ENCODE results near the gene CEBPA. TPM values are rescaled to one million over a fixed set of nuclear protein-coding genes. Genes with fewer than 3 reads are reported as not detected.

The CEBPA gene
- total RNA-seq, 1 donor from 2014 or later: 0.51 TPM

DNA sequence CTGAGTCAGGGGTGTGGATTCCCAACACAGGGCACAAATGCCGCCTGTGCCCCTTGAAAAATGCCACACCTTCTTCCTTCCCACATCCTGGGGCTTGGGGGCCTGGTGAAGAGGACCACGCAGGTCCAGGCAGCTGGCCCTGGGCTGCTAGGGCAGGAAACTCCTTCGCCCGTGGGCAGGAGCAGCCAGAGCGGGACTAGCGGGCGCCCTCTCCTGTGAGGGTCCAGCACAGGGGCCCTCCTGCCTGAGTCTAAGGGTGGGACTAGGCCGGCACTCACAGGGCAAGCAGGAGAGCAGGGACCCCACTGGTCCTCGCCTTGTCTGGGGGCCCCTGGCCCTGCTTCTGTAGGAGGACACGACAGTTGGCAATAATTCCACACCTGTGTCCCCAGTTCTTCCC lies 7.5 kb upstream of the CEBPA start:
- Mint-ChIP-seq H3K27me3 (peaks cover 32% of the 10 kb centered on the region), H3K36me3 (ENCODE audit: low read depth) (no peaks in the 10 kb centered on the region), H3K4me1 (no peaks in the 10 kb centered on the region), H3K9me3 (no peaks in the 10 kb centered on the region), H3K27ac (no peak overlapping the region), H3K4me3 (no peak overlapping the region)
- intact Hi-C loops (cut with micrococcal nuclease): loop anchor here (10.0 kb wide), 1 partner anchor 95 kb away; no protein-coding TSS in a partner anchor
- POLR2A ChIA-PET: no interaction called here
- ATAC-seq (ENCODE audit: low read depth): no peak
- TF ChIP-seq, protein P1, sequence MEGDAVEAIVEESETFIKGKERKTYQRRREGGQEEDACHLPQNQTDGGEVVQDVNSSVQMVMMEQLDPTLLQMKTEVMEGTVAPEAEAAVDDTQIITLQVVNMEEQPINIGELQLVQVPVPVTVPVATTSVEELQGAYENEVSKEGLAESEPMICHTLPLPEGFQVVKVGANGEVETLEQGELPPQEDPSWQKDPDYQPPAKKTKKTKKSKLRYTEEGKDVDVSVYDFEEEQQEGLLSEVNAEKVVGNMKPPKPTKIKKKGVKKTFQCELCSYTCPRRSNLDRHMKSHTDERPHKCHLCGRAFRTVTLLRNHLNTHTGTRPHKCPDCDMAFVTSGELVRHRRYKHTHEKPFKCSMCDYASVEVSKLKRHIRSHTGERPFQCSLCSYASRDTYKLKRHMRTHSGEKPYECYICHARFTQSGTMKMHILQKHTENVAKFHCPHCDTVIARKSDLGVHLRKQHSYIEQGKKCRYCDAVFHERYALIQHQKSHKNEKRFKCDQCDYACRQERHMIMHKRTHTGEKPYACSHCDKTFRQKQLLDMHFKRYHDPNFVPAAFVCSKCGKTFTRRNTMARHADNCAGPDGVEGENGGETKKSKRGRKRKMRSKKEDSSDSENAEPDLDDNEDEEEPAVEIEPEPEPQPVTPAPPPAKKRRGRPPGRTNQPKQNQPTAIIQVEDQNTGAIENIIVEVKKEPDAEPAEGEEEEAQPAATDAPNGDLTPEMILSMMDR (IDR thresholded peaks at IDR 0.05): no peak
- DNase-seq: no peak
- CTCF ChIA-PET: no interaction called here

DNA sequence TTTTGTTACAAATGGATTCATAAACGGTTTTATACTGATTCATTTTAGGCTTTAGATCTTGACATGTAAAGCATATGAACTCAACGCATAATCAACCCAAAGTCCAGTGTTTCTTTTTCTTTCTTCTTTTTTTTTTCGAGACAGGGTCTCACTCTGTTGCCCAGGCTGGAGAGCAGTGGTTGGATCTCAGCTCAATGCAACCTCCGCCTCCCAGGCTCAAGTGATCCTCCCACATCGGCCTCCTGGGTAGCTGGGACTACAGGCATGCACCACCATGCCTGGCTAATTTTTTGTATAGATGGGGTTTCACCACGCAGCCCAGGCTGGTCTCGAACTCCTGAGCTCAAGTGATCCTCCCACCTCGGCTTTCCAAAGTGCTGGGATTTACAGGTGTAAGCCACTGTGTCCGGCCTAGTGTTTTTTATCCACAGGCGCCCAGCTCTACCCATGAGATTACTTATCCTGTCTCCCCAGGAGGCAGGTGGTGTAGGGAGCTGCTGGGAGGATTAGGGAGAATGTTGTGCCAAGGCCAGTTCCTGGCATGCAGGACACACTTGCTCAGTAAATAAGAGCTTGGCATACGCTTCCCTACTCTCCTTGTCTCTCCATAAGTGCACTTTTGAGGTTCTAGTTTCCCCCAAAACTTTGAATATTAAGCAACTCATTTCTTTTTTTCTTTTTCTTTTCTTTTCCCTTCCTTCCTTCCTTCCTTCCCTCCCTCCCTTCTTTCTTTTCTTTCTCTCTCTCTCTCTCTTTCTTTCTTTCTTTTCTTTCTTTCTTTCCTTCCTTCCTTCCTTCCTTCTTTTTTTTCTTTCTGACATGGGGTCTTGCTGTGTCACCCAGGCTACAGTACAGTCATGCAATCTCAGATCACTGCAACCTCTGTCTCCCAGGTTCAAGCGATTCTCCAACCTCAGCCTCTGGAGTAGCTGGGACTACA lies 4.8 kb upstream of the CEBPA start:
- ChIA-PET POLR2A (no interaction called here), CTCF (no interaction called here)
- TF ChIP-seq, protein P1 (IDR thresholded peaks at IDR 0.05): no peak
- Mint-ChIP-seq H3K4me3 (no peak overlapping the region), H3K9me3 (no peaks in the 10 kb centered on the region), H3K27ac (no peak overlapping the region), H3K36me3 (ENCODE audit: low read depth) (no peaks in the 10 kb centered on the region), H3K4me1 (peaks cover 4% of the 10 kb centered on the region), H3K27me3 (peaks cover 34% of the 10 kb centered on the region)
- intact Hi-C loops (cut with micrococcal nuclease): loop anchor here (10.0 kb wide), 1 partner anchor 98 kb away; no protein-coding TSS in a partner anchor
- no peak for DNase-seq
- ATAC-seq (ENCODE audit: low read depth): no peak

DNA sequence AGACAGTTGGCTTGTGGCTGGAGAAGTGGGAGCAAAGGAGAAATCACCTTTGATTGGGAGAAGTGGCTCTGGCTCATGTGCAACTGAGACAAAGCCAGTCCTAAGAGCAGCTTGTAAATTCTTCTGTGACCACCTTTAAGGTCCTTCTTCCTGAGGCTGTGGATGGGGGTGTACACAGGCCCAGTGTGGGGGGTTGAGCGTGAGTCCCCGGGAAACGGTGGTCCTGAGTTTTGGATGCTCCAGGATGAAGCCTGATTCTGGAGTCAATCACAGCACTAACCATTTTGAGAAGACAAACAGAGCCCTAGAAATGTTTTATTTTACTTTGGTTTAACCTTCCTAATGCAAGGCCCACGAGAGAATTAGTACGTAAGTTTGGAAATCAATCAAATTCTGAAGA lies 3.9 kb upstream of the CEBPA start:
- Mint-ChIP-seq H3K27me3 (peaks cover 34% of the 10 kb centered on the region), H3K36me3 (ENCODE audit: low read depth) (no peaks in the 10 kb centered on the region), H3K27ac (no peak overlapping the region), H3K4me3 (no peak overlapping the region), H3K4me1 (peaks cover 4% of the 10 kb centered on the region), H3K9me3 (no peaks in the 10 kb centered on the region)
- CTCF ChIA-PET: no interaction called here
- ATAC-seq (ENCODE audit: low read depth): no peak
- TF ChIP-seq, protein P1 (IDR thresholded peaks at IDR 0.05): no peak
- no peak for DNase-seq
- intact Hi-C loops (cut with micrococcal nuclease): loop anchor here (10.0 kb wide), 1 partner anchor 99 kb away; no protein-coding TSS in a partner anchor
- POLR2A ChIA-PET: no interaction called here

DNA sequence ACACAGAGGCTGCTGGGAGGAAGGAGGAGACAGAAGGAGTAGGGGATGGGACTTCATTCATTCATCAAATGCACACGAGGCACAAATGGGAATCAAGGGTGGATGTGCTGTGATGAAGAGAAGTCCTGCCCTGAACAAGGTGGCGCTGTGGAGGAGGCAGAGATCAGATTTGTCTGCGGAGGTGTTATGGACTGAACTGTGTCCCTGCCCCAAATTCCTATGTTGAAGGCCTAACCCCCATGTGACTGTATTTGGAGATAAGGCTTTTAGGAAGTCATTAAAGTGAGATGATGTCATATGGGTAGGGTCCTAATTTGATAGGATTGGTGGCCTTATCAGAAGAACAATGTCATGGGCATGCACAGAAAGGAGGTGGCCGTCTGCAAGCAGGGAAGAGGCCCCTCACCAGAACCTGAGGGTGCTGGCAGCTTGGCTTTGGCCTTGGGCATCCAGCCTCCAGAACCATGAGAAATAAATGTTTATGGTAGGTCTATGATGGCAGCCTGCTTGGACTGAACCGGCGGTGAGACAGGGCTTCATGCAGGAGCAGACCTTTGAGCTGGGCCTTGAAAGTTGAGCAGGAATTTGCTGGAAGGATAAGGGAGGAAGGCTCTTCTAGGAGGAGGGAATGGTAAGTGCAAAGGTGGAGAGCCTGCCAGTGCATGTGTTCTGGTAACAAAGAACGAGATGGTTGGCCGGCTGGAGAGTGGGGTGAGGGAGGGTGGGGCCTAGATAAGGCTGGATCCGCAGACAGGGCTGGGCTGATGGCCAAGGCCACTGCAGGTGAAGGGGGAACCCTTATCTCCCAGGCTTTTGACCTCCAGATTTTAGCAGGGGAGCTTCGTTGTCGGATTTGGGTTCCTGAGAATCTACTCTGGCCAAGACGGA lies 2.7 kb upstream of the CEBPA start:
- H3K4me1 Mint-ChIP-seq: peaks cover 7% of the 10 kb centered on the region
- H3K9me3 Mint-ChIP-seq: no peaks in the 10 kb centered on the region
- ATAC-seq (ENCODE audit: low read depth) (no peak), DNase-seq (no peak)
- H3K36me3 Mint-ChIP-seq (ENCODE audit: low read depth): no peaks in the 10 kb centered on the region
- peaks cover 31% of the 10 kb centered on the region for H3K27me3 Mint-ChIP-seq
- intact Hi-C loops (cut with micrococcal nuclease): loop anchor here (10.0 kb wide), 1 partner anchor 100 kb away; no protein-coding TSS in a partner anchor
- CTCF ChIA-PET: no interaction called here
- H3K4me3 Mint-ChIP-seq: peak overlapping the region; percentile 16
- POLR2A ChIA-PET: no interaction called here
- TF ChIP-seq, protein P1 (IDR thresholded peaks at IDR 0.05): no peak
- H3K27ac Mint-ChIP-seq: no peak overlapping the region

All from activated B cell treated with CpG ODN at 0.5 μM for 24 hours (primary cell).